GM23338 (cell line): ENCODE measurements around the gene CPLX3. TPM values are rescaled to one million over a fixed set of nuclear protein-coding genes. Genes with fewer than 3 reads are reported as not detected.

Source experiments
- ATAC-seq: fragments of 200-7000 bp; cut with Tn5 transposase; 3 replicates; pipeline ENCODE4 v1.9.1; 2020
- DNase-seq: peaks from one replicate; pipeline ENCODE4 v3.0.0-alpha.2; 2015; ENCODE audit warnings: low spot score
- H2AFZ ChIP-seq: fragments of 200-600 bp; sonication (generic); 2 replicates; pipeline ENCODE4 v1.8.0; 2016; ENCODE audit warnings: antibody characterized with exemption, mild to moderate bottlenecking, moderate library complexity
- H3F3A ChIP-seq: fragments of 200-600 bp; sonication (generic); replicated peaks from 2 replicates; pipeline ENCODE4 v1.8.0; 2017; ENCODE audit warnings: antibody characterized with exemption, mixed run types, low read depth
- H3K27ac ChIP-seq: fragments of 200-600 bp; sonication (generic); 2 replicates; pipeline ENCODE4 v1.6.1; 2016; ENCODE audit warnings: low read depth
- H3K27me3 ChIP-seq: fragments of 200-600 bp; sonication (generic); 2 replicates; pipeline ENCODE4 v1.8.0; 2016; ENCODE audit warnings: mild to moderate bottlenecking, mixed run types, moderate library complexity; ENCODE audit not compliant: insufficient read depth
- H3K36me3 ChIP-seq: fragments of 200-600 bp; sonication (generic); 2 replicates; pipeline ENCODE4 v1.8.0; 2016; ENCODE audit warnings: mild to moderate bottlenecking; ENCODE audit not compliant: insufficient read depth
- H3K4me1 ChIP-seq: fragments of 200-600 bp; sonication (generic); 2 replicates; pipeline ENCODE4 v1.8.0; 2016; ENCODE audit warnings: mild to moderate bottlenecking, moderate library complexity; ENCODE audit not compliant: insufficient read depth
- H3K4me2 ChIP-seq: fragments of 200-600 bp; sonication (generic); 2 replicates; pipeline ENCODE4 v1.7.1; 2017; ENCODE audit warnings: mixed run types
- H3K4me3 ChIP-seq: fragments of 200-600 bp; sonication (generic); 2 replicates; pipeline ENCODE4 v1.6.1; 2016; ENCODE audit warnings: mixed run types
- H3K79me2 ChIP-seq: fragments of 200-600 bp; sonication (generic); replicated peaks from 2 replicates; pipeline ENCODE4 v1.8.0; 2017; ENCODE audit warnings: mild to moderate bottlenecking; ENCODE audit not compliant: insufficient read depth
- H3K9me2 ChIP-seq: fragments of 200-600 bp; sonication (generic); 2 replicates; pipeline ENCODE4 v1.8.0; 2017; ENCODE audit not compliant: insufficient read depth
- H4K20me1 ChIP-seq: fragments of 200-600 bp; sonication (generic); replicated peaks from 2 replicates; pipeline ENCODE4 v1.8.0; 2017; ENCODE audit warnings: mild to moderate bottlenecking; ENCODE audit not compliant: insufficient read depth
- H3K27ac Mint-ChIP-seq: 2 replicates; pipeline ENCODE4 v1.8.0; 2020; ENCODE audit warnings: inconsistent platforms, mild to moderate bottlenecking, moderate library complexity, mixed read lengths
- H3K27me3 Mint-ChIP-seq: 3 replicates; pipeline ENCODE4 v1.8.0; 2022; ENCODE audit warnings: low read depth, mild to moderate bottlenecking, moderate library complexity, mixed read lengths, inconsistent platforms; ENCODE audit not compliant: insufficient read depth, poor library complexity
- H3K36me3 Mint-ChIP-seq: 3 replicates; pipeline ENCODE4 v1.8.0; 2021; ENCODE audit warnings: low read depth, mild to moderate bottlenecking, inconsistent platforms, moderate library complexity, mixed read lengths
- H3K4me1 Mint-ChIP-seq: 3 replicates; pipeline ENCODE4 v1.8.0; 2020; ENCODE audit warnings: mild to moderate bottlenecking, inconsistent platforms, mixed read lengths
- H3K4me3 Mint-ChIP-seq: 3 replicates; pipeline ENCODE4 v1.8.0; 2021; ENCODE audit warnings: moderate library complexity, mild to moderate bottlenecking, inconsistent platforms, mixed read lengths
- H3K9me3 Mint-ChIP-seq: 3 replicates; pipeline ENCODE4 v1.8.0; 2020; ENCODE audit warnings: moderate library complexity, mild to moderate bottlenecking, inconsistent platforms, mixed read lengths
- ETS1 ChIP-seq: IDR thresholded peaks from 2 replicates; pipeline ENCODE4 v1.6.1; 2016; ENCODE audit warnings: antibody characterized with exemption
- EZH2 ChIP-seq: fragments of 200-600 bp; sonication (generic); IDR thresholded peaks from one replicate; pipeline ENCODE4 v1.8.0; 2017; ENCODE audit warnings: antibody characterized with exemption, mild to moderate bottlenecking, low read depth; ENCODE audit not compliant: unreplicated experiment
- EZH2phosphoT487 ChIP-seq: fragments of 200-600 bp; sonication (generic); IDR thresholded peaks from one replicate; pipeline ENCODE4 v1.8.1; 2018; ENCODE audit warnings: antibody characterized with exemption; ENCODE audit not compliant: unreplicated experiment
- NANOG ChIP-seq: IDR thresholded peaks from 2 replicates; pipeline ENCODE4 v1.6.1; 2016; ENCODE audit warnings: antibody characterized with exemption, borderline replicate concordance
- POLR2AphosphoS5 ChIP-seq: IDR thresholded peaks from 2 replicates; pipeline ENCODE4 v1.6.1; 2016; ENCODE audit warnings: antibody characterized with exemption, low read depth
- STAT1 ChIP-seq: IDR thresholded peaks from one replicate; pipeline ENCODE4 v1.6.1; 2016; ENCODE audit warnings: antibody characterized with exemption; ENCODE audit not compliant: unreplicated experiment
- ZNF114 ChIP-seq: fragments of 250-450 bp; sonication (Bioruptor Pico); IDR thresholded peaks from 2 replicates; pipeline ENCODE4 v1.5.0; 2020; ENCODE audit warnings: mild to moderate bottlenecking, moderate library complexity
- ZNF331 ChIP-seq: fragments of 250-450 bp; sonication (Bioruptor Pico); IDR thresholded peaks from 2 replicates; pipeline ENCODE4 v1.5.0; 2020; ENCODE audit warnings: low read depth, mild to moderate bottlenecking, moderate library complexity
- ZNF462 ChIP-seq: fragments of 250-450 bp; sonication (Bioruptor Pico); IDR thresholded peaks from 2 replicates; pipeline ENCODE4 v1.5.0; 2020; ENCODE audit warnings: mild to moderate bottlenecking, moderate library complexity
- polyA plus RNA-seq: library from polyadenylated mRNA; unstranded; fragments of >200 nt; fragmentation: Nextera tagmentation; extraction: Ambion mirVana; gene quantifications from 2 replicates; pipeline ENCODE4 v1.2.1, GENCODE V29; 2016
- total RNA-seq: library from RNA; depleted of rRNA; stranded (reverse); fragments of >200 nt; shearing (Covaris generic); gene quantifications from 2 replicates; pipeline ENCODE4 v1.2.3, GENCODE V29; 2014

Gene CPLX3
- total and polyA plus RNA-seq, 2 experiments from 2014 or later: 0.66 TPM; not detected in 1

- TF ChIP-seq ZNF462 (CRISPR knock-in tag) (no peak), EZH2 (no peak)
Measured at GRCh38 chr15:74824976-74825375, 1.5 kb upstream of the CPLX3 start (continued).

GRCh38 chr15:74825866-74826265 is 561 bp upstream of the CPLX3 start:
- ATAC-seq (no peak), DNase-seq (no peak)
- H3K4me3 ChIP-seq: peak overlapping the region; percentile 47
- peaks cover 5% of the 10 kb centered on the region; the same call in 1 of the 2 replicates for H3F3A ChIP-seq
- H3K27me3 Mint-ChIP-seq: peaks cover 35% of the 10 kb centered on the region
- H3K4me1 ChIP-seq: peaks cover 7% of the 10 kb centered on the region; the same call in 1 of the 2 replicates
- H3K27ac Mint-ChIP-seq: no peak overlapping the region
- peak overlapping the region; percentile 59; the same call in 1 of the 2 replicates for H2AFZ ChIP-seq
- no peaks in the 10 kb centered on the region for H4K20me1 ChIP-seq
- H3K4me2 ChIP-seq: peak overlapping the region; percentile 71; the same call in 1 of the 2 replicates
- H3K27me3 ChIP-seq: peaks cover 35% of the 10 kb centered on the region
- no peak overlapping the region for H3K27ac ChIP-seq
- H3K4me3 Mint-ChIP-seq: peak overlapping the region; percentile 21; the same call in 1 of the 3 replicates
- H3K4me1 Mint-ChIP-seq: peaks cover 19% of the 10 kb centered on the region
- no peaks in the 10 kb centered on the region for H3K79me2 ChIP-seq
- H3K36me3 Mint-ChIP-seq: no peaks in the 10 kb centered on the region
- no peaks in the 10 kb centered on the region for H3K36me3 ChIP-seq
- H3K9me3 Mint-ChIP-seq: no peaks in the 10 kb centered on the region
- no peaks in the 10 kb centered on the region for H3K9me2 ChIP-seq
- no peak for TF ChIP-seq NANOG
- TF ChIP-seq EZH2phosphoT487: no peak
- TF ChIP-seq ZNF114 (CRISPR knock-in tag): no peak
- TF ChIP-seq EZH2: no peak
- TF ChIP-seq ZNF462 (CRISPR knock-in tag): no peak
- TF ChIP-seq STAT1: no peak
- no peak for TF ChIP-seq POLR2AphosphoS5
- TF ChIP-seq ZNF331: no peak
- no peak for TF ChIP-seq ETS1
